22Rv1 (cell line): ENCODE measurements around the gene HOXB2.

Experiments used
- ZFX ChIP-seq: fragments of 450-650 bp; IDR thresholded peaks from 2 replicates; pipeline ENCODE4 v1.6.1; 2017; ENCODE audit warnings: antibody characterized with exemption, borderline replicate concordance
- TF ChIP-seq, protein P1 (sequence below): fragments of 450-650 bp; IDR thresholded peaks from 2 replicates; pipeline ENCODE4 v1.5.1; 2017; ENCODE audit warnings: mild to moderate bottlenecking

DNA sequence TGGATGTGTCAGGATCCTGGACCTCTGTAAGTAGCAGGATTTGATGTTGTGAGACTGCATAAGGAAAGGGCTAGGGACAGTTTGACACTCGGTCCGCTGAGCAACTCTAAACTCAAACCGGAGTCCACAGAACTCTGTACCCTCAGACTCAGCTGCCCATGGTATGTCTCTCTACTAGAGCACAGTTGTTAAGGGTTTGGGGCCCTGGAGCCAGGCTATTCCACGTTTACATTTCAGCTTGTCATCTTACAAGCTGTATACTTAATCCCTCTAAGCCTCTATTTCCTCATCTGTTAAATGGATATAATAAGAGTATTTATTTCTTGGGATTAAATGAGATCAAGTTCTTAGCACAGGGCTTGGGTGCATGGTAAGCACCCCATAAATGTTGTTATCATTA, 42.0 kb downstream of the HOXB2 start:
- TF ChIP-seq, protein P1, sequence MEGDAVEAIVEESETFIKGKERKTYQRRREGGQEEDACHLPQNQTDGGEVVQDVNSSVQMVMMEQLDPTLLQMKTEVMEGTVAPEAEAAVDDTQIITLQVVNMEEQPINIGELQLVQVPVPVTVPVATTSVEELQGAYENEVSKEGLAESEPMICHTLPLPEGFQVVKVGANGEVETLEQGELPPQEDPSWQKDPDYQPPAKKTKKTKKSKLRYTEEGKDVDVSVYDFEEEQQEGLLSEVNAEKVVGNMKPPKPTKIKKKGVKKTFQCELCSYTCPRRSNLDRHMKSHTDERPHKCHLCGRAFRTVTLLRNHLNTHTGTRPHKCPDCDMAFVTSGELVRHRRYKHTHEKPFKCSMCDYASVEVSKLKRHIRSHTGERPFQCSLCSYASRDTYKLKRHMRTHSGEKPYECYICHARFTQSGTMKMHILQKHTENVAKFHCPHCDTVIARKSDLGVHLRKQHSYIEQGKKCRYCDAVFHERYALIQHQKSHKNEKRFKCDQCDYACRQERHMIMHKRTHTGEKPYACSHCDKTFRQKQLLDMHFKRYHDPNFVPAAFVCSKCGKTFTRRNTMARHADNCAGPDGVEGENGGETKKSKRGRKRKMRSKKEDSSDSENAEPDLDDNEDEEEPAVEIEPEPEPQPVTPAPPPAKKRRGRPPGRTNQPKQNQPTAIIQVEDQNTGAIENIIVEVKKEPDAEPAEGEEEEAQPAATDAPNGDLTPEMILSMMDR, result no peak
- no peak for TF ChIP-seq ZFX
